ENCODE results near the gene PROM2. TPM values are rescaled to one million over a fixed set of nuclear protein-coding genes. Genes with fewer than 3 reads are reported as not detected.

PROM2 gene
- total RNA-seq, 2 donors from 2014 or later = 3.5 to 10.0 TPM

DNA sequence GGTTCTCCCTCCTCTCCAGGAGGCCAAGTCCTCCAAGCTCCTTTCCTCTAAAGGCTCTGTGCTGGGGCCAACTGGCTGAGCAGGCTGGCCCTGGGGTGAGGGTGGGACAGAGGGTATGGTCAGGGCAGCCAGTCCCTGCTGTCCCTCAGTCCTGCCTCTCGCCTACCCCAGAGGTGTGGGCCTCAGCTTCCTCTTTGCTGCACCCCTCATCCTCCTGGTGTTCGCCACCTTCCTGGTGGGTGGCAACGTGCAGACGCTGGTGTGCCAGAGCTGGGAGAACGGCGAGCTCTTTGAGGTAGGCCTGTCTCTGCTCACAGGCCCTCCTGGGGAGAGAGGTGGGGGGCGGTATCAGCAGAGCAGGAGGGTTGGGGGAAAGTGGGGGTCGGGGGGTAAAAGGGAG, 6.8 kb downstream of the PROM2 start:
- DNase-seq (ENCODE audit: low spot score) = no peak
- H3K27me3 ChIP-seq (replicated peaks; ENCODE audit: insufficient read depth) = no peaks in the 10 kb centered on the region
- no peak overlapping the region for H3K4me3 ChIP-seq
- H3K27ac ChIP-seq = no peak overlapping the region
- H3K36me3 ChIP-seq = no peaks in the 10 kb centered on the region
- no peaks in the 10 kb centered on the region for H3K9me3 ChIP-seq
- ATAC-seq (ENCODE audit: insufficient number of reproducible peaks, low FRiP score, low read depth) = no peak
- TF ChIP-seq, protein P1, sequence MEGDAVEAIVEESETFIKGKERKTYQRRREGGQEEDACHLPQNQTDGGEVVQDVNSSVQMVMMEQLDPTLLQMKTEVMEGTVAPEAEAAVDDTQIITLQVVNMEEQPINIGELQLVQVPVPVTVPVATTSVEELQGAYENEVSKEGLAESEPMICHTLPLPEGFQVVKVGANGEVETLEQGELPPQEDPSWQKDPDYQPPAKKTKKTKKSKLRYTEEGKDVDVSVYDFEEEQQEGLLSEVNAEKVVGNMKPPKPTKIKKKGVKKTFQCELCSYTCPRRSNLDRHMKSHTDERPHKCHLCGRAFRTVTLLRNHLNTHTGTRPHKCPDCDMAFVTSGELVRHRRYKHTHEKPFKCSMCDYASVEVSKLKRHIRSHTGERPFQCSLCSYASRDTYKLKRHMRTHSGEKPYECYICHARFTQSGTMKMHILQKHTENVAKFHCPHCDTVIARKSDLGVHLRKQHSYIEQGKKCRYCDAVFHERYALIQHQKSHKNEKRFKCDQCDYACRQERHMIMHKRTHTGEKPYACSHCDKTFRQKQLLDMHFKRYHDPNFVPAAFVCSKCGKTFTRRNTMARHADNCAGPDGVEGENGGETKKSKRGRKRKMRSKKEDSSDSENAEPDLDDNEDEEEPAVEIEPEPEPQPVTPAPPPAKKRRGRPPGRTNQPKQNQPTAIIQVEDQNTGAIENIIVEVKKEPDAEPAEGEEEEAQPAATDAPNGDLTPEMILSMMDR (IDR thresholded peaks at IDR 0.05) = no peak
- no peaks in the 10 kb centered on the region for H3K4me1 ChIP-seq (ENCODE audit: control insufficient read depth in 1 of 2, low read depth in 2 of 2)

DNA sequence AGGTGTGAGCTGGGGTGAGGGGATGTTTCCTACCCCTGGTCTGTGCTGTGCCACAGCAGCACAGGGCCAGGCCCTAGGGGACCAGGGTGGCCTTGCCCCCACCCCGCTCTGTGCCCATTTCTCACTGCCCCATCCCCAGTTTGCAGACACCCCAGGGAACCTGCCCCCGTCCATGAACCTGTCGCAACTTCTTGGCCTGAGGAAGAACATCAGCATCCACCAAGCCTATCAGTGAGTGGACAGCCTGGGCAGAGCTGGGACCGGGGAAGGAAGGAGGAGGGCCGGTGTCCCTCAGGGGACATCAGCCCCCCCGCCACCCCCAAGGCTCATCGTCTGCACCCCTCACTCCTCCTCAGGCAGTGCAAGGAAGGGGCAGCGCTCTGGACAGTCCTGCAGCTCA, 7.5 kb downstream of the PROM2 start:
- no peaks in the 10 kb centered on the region for H3K9me3 ChIP-seq
- no peaks in the 10 kb centered on the region for H3K4me1 ChIP-seq (ENCODE audit: control insufficient read depth in 1 of 2, low read depth in 2 of 2)
- no peak for ATAC-seq (ENCODE audit: insufficient number of reproducible peaks, low FRiP score, low read depth)
- TF ChIP-seq, protein P1 (IDR thresholded peaks at IDR 0.05) = no peak
- no peak overlapping the region for H3K27ac ChIP-seq
- DNase-seq (ENCODE audit: low spot score) = no peak
- H3K4me3 ChIP-seq = no peak overlapping the region
- H3K27me3 ChIP-seq (replicated peaks; ENCODE audit: insufficient read depth) = no peaks in the 10 kb centered on the region
- no peaks in the 10 kb centered on the region for H3K36me3 ChIP-seq

DNA sequence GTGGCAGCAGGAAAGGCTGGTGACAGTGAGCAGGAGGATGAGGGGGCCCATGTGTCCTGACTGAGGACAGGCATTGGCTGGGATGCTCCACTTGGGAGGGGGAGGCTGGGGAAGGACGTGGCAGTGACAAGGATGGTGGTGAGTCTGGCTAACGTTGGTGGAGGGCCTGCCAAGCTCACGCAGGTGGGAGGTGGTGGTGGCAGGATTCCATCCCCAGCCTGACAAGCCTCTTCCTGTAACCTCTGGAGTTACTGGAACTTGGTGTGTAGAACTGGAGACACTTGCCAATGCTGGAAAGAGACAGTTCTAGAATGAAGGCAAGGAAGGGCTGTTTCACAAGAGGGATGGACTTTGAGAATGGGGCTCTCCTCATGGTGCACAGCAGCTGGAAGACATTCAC, 8.2 kb downstream of the PROM2 start:
- DNase-seq (ENCODE audit: low spot score) (no peak), ATAC-seq (ENCODE audit: insufficient number of reproducible peaks, low FRiP score, low read depth) (no peak)
- TF ChIP-seq, protein P1 (IDR thresholded peaks at IDR 0.05) = no peak
- Histone ChIP-seq H3K9me3 (no peaks in the 10 kb centered on the region), H3K4me3 (no peak overlapping the region), H3K4me1 (ENCODE audit: control insufficient read depth in 1 of 2, low read depth in 2 of 2) (no peaks in the 10 kb centered on the region), H3K36me3 (no peaks in the 10 kb centered on the region), H3K27me3 (replicated peaks; ENCODE audit: insufficient read depth) (no peaks in the 10 kb centered on the region), H3K27ac (no peak overlapping the region)

DNA sequence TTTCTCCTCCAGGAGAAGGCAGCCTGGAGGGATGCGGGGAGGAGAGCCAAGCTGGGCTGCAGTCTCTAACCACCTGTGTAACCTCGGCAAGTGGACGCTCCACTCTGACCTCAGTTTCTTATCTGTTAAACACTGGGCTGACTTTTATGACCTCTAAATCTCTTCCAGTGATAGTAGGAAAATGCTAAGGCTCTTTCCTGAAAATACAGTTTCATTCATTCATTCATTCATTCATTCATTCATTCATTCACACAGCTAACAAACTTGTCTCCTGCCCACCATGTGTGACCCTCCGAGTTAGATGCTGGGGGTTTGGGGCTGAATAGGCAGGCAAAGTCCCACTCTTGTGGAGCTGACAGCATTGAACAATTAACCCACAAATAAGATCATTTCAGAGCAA, 9.3 kb downstream of the PROM2 start:
- ATAC-seq (ENCODE audit: insufficient number of reproducible peaks, low FRiP score, low read depth) (no peak), DNase-seq (ENCODE audit: low spot score) (no peak)
- Histone ChIP-seq H3K27ac (no peak overlapping the region), H3K4me3 (no peak overlapping the region), H3K27me3 (replicated peaks; ENCODE audit: insufficient read depth) (no peaks in the 10 kb centered on the region), H3K4me1 (ENCODE audit: control insufficient read depth in 1 of 2, low read depth in 2 of 2) (no peaks in the 10 kb centered on the region), H3K9me3 (no peaks in the 10 kb centered on the region), H3K36me3 (no peaks in the 10 kb centered on the region)
- TF ChIP-seq, protein P1 (IDR thresholded peaks at IDR 0.05) = no peak

DNA sequence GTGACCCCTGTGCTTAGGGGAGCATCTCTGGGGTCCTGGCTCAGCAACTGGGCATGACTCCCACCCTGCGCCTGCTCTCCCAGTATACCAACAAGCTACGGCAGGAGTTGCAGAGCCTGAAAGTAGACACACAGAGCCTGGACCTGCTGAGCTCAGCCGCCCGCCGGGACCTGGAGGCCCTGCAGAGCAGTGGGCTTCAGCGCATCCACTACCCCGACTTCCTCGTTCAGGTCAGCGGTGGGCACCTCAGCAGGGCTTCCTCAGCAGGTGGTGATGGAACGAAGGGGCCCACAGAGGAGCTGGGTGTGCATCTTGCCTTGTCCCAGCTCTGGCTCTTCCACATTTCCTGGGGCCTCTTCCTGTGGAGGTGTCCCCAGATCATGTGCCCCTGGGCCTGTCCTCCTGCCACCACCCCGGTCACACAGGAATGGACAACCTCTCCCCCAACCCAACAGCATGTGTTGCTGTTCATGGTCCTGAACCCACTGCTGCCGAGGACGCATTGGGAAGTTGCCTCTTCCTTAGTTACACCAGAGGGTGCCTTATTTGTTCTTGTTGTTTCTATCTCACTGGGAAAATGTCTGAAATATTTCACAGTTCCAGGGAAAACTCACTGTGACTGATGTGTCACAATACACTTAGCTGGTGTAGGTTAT, 10.8 kb downstream of the PROM2 start:
- no peak overlapping the region for H3K4me3 ChIP-seq
- no peak overlapping the region for H3K27ac ChIP-seq
- no peaks in the 10 kb centered on the region for H3K36me3 ChIP-seq
- DNase-seq (ENCODE audit: low spot score) (no peak), ATAC-seq (ENCODE audit: insufficient number of reproducible peaks, low FRiP score, low read depth) (no peak)
- no peaks in the 10 kb centered on the region for H3K27me3 ChIP-seq (replicated peaks; ENCODE audit: insufficient read depth)
- no peaks in the 10 kb centered on the region for H3K4me1 ChIP-seq (ENCODE audit: control insufficient read depth in 1 of 2, low read depth in 2 of 2)
- no peaks in the 10 kb centered on the region for H3K9me3 ChIP-seq
- TF ChIP-seq, protein P1 (IDR thresholded peaks at IDR 0.05) = no peak

Data from thoracic aorta (tissue), 2 donors.